HG03460 (cell line): ENCODE measurements around the gene NET1.

ENCODE experiments used
- ATAC-seq: cut with Tn5 transposase; IDR thresholded peaks from one replicate; pipeline ENCODE4 v1.9.1; 2021; ENCODE audit not compliant: unreplicated experiment

The NET1 gene

GRCh38 chr10:5479481-5480161 is 67.3 kb downstream of the NET1 start:
- no peak for ATAC-seq

GRCh38 chr10:5480162-5480941 is 68.0 kb downstream of the NET1 start:
- ATAC-seq = no peak

GRCh38 chr10:5481121-5481520 is 68.8 kb downstream of the NET1 start:
- ATAC-seq = no peak

- ATAC-seq = no peak
These were observed 69.7 kb downstream of the NET1 start for GRCh38 chr10:5482016-5482415.

GRCh38 chr10:5484205-5484604 is 71.8 kb downstream of the NET1 start:
- no peak for ATAC-seq

GRCh38 chr10:5485290-5485689 is 72.9 kb downstream of the NET1 start:
- ATAC-seq = no peak

- no peak for ATAC-seq
These were observed 73.8 kb downstream of the NET1 start for GRCh38 chr10:5485948-5486852.

GRCh38 chr10:5486853-5487235 is 74.5 kb downstream of the NET1 start:
- no peak for ATAC-seq

- ATAC-seq = no peak
These were observed 76.2 kb downstream of the NET1 start for GRCh38 chr10:5488272-5489161.

- ATAC-seq = no peak
These were observed 77.7 kb downstream of the NET1 start for GRCh38 chr10:5490032-5490431.

GRCh38 chr10:5490698-5491464 is 78.5 kb downstream of the NET1 start:
- ATAC-seq = no peak

- no peak for ATAC-seq
These were observed 79.1 kb downstream of the NET1 start for GRCh38 chr10:5491477-5491876.

GRCh38 chr10:5492322-5492855 is 80.0 kb downstream of the NET1 start:
- ATAC-seq = no peak

- no peak for ATAC-seq
These were observed 80.7 kb downstream of the NET1 start for GRCh38 chr10:5492929-5493576.

- ATAC-seq = no peak
These were observed 81.3 kb downstream of the NET1 start for GRCh38 chr10:5493691-5494090.

GRCh38 chr10:5494611-5495010 is 82.3 kb downstream of the NET1 start:
- no peak for ATAC-seq

- ATAC-seq = no peak
These were observed 84.2 kb downstream of the NET1 start for GRCh38 chr10:5496261-5497250.

GRCh38 chr10:5497289-5497688 is 84.9 kb downstream of the NET1 start:
- no peak for ATAC-seq
